NT2/D1 (cell line): Measurements from ENCODE around the gene SHISAL2B.

Experiments
- SUZ12 ChIP-seq: IDR thresholded peaks from 2 replicates; pipeline ENCODE4 v1.6.1; 2011; ENCODE audit not compliant: insufficient read length, insufficient read depth; ENCODE audit errors: extremely low read depth
- YY1 ChIP-seq: IDR thresholded peaks from 2 replicates; pipeline ENCODE4 v1.6.1; 2011; ENCODE audit not compliant: insufficient read length, insufficient read depth
- ZNF274 ChIP-seq: IDR thresholded peaks from 2 replicates; pipeline ENCODE4 v1.6.1; 2011; ENCODE audit warnings: mild to moderate bottlenecking, low read depth, low read length

DNA sequence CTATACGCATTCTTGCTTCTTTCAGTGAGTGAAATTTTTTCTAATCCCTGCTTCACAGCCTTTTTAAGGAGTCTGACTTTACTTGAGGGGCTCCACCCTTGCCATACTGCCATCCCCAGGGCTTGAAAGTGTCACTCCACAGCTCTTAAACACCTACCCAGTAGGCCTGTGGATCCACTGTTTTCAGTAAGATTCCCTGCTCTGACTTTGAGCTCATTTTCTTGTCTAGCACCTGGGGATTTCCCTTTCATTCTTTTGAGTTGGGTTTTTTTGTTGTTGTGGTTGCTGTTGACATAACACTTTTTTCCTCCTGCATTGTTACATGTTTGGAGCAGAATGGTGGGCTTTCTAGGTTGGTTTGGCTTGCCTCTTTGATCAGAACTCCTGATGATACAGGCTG is 54.6 kb downstream of the SHISAL2B start:
- TF ChIP-seq YY1 (no peak), SUZ12 (no peak), ZNF274 (no peak)
